ENCODE results near the gene COL4A2.
"Not testable (repeated sequence)": the region's sequence is repeated elsewhere in the genome, so short reads cannot be mapped to it uniquely, and the experiment has no call there.

COL4A2 gene

DNA sequence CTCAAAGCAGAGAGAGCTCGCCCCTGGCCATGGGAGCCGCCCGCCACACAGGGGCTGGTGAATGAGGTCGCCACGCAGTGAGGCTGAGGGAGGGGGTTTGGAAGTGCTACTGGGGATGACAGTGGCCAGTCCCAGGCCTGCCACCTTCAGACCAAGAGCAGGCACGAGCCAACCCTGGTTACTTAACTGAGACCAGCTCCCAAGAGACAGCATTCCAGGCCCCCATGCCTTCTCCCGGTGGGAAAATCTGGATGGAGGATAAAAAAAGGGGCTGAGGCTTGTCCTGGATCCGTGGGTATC is 211.1 kb downstream of the COL4A2 start:
- no peak for DNase-seq (ENCODE audit: low read depth)

DNA sequence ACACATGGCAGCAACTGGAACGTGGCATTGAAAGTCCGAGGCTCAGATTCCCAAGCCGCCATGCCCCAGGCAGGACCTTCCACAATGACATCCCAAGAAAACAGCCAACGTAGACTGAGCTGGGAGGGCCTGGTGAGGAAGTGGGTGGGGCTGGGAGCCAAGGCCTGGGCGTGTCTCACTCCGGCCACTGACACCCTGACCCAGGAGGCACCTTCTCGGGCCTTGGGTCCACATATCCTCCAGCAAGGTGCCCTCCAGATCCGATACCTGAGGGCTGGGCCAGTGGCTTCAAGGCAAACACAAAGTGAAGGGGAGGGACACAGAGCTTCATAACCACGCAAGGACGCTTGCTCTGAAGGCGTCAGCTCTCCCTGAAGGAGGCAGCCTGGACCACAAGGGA is 211.5 kb downstream of the COL4A2 start:
- no peak for DNase-seq (ENCODE audit: low read depth)

- no peak for DNase-seq (ENCODE audit: low read depth)
These were observed 212.0 kb downstream of the COL4A2 start for GRCh38 chr13:110519046-110519445.

DNA sequence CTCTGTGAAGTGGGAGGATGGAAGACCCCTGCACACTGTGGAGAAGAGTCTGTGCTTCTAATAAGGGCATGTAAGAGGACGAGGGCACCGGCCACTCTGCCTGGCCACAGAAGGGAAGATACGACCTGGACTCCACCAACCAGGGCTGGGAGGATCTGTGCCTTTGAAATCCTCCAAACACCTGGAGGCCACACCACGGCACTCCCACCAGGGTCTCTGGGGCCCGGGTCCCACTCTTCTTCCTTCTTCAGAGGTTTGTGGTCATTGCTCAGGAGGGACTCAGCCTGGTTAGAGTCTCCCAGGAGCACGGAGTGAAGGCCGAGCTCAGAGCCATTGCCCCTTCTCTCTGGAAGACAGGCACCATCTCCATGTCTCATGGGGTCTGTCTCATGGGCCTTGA is 212.4 kb downstream of the COL4A2 start:
- DNase-seq (ENCODE audit: low read depth) = no peak

GRCh38 chr13:110520431-110521295 is 213.6 kb downstream of the COL4A2 start:
- DNase-seq (ENCODE audit: low read depth) = no peak

- DNase-seq (ENCODE audit: low read depth) = no peak
These were observed 214.2 kb downstream of the COL4A2 start for GRCh38 chr13:110521296-110521680.

DNA sequence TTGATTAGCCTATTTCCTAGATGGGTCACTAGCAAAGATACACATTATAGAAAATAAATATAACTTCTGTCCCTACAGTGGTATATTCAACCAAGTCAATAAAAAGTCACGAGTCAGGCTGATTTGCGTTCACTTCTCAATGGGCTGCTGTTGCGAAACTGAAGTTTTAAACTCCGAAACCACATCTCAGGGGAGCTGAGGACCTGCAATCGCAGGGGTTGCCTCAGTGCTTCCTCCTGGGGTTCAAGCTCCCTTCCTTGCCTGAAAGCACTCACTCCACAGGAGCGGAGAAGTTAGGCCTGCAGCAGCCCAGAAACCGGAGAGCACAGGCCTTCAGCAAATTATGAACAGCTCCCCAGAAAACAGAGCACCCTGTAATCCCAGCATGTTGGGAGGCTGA is 214.9 kb downstream of the COL4A2 start:
- DNase-seq (ENCODE audit: low read depth) = no peak

DNA sequence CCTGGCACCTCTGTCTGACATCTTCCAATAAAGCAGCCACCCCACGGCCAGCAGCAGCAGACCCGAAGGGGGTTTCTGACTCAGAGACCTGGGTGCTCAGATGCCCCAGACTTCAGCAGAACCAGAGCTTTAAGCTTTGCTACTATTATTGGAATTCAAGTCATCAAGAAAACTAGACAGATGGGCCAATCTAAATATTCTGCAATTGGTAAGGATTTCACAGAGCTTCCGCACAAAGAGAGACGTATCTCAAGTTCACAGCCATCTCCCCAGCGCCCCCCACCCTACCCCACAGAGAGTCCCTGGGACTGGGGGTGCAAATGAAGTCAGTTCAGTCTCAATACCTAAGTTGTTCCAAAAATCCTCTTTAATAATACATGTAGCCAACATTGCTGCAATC is 215.6 kb downstream of the COL4A2 start:
- DNase-seq (ENCODE audit: low read depth) = no peak

- DNase-seq (ENCODE audit: low read depth) = no peak
These were observed 216.1 kb downstream of the COL4A2 start for GRCh38 chr13:110523180-110523579.

DNA sequence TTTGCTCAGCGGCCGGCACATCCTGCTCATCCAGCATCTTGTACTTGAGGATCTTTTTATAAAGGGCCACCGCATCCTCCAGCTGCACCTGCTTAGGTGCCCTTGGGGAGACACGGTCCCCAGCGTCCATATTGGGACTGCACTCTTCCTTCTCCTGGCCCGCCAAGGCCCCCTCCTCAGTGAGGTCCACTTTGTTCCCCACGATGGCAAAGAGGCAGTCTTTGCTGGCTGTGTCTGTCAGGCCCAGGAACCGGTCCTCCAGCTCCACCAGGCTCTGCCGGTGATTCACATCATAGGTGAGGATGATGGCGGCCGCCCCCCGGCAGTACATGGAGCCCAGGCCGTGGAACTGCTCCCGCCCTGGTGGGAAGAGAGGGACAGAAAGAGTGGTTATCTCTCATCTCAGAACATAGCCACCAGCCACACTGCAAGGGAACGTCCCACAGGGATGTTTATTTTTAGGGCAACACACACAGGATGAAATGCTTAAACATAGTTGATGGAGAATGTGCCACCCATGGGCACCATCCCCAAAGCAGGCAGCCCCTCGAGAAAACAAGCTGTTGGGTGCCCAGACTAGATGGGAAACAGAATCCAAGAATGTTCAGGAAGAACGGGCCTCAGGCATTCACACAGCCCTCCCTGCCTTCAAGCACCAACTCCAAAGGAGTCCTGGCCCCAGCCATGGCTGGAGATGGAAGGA is 216.9 kb downstream of the COL4A2 start:
- DNase-seq (ENCODE audit: low read depth) = no peak

- DNase-seq (ENCODE audit: low read depth) = no peak
These were observed 217.6 kb downstream of the COL4A2 start for GRCh38 chr13:110524541-110525257.

DNA sequence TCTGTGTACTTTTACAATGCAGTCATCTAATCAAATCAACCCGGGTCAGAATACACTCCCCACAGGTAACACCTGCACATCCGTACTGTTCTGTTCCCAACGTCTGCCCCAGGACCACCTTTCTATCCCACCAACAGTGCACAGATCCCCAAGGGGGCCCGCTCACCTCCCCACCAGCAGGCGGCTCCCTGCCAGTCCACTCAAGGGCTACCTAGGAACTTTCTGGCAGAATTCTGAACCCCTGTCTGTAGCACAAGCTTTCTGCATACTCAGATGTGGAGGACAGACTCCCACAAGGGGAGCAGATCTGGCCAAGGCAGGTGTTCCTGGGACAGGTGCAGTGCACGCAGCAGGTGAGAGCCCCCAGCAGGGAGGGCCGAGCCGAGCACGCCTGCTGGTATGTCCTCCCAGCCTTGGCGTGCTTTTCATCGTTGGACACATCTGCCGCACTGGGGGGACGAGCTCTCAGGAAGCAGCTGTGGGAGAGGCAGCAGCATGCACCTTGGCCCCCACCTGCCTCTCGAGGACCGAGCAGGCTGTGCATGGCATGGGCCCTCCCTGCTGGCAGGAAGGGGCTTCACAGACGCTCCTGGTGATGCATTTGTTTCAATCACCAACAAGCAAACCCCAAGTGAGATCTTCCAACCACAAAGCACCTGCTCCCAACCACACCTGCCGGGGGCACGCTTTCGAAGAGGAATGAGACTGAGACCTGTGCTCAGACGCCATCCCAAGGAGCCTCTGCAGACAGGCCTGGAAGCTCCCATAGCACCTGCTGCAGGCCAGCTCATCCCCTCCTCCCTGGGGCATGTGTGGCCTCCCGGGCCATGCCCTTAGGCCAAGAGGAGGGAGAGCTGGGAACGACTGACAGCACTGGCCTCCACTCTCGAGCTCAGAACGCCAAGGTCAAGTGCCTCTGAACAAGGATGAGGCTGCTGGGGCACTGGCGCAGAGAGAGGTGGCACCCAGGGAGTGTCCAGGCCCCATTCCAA is 218.5 kb downstream of the COL4A2 start:
- DNase-seq (ENCODE audit: low read depth) = no peak

DNA sequence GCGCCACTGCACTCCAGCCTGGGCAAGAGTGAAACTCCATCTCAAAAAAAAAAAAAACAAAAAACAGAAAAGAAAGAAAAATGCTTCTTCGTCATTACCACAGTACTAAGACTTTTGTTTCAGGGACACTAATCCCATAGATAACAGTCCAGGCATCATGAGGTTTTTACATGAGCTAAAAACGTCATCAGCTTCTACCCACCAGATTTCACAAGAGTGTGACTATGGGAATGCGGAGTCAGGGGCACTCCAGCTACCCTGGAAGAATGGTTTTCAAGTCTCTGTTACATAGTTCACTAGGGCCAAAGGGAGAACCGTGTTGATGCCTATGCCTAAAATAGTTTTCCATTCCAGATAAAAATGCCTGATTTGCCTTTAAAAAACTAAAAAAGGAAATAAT is 221.3 kb downstream of the COL4A2 start:
- no peak for DNase-seq (ENCODE audit: low read depth)

- no peak for DNase-seq (ENCODE audit: low read depth)
These were observed 221.8 kb downstream of the COL4A2 start for GRCh38 chr13:110528911-110529310.

DNA sequence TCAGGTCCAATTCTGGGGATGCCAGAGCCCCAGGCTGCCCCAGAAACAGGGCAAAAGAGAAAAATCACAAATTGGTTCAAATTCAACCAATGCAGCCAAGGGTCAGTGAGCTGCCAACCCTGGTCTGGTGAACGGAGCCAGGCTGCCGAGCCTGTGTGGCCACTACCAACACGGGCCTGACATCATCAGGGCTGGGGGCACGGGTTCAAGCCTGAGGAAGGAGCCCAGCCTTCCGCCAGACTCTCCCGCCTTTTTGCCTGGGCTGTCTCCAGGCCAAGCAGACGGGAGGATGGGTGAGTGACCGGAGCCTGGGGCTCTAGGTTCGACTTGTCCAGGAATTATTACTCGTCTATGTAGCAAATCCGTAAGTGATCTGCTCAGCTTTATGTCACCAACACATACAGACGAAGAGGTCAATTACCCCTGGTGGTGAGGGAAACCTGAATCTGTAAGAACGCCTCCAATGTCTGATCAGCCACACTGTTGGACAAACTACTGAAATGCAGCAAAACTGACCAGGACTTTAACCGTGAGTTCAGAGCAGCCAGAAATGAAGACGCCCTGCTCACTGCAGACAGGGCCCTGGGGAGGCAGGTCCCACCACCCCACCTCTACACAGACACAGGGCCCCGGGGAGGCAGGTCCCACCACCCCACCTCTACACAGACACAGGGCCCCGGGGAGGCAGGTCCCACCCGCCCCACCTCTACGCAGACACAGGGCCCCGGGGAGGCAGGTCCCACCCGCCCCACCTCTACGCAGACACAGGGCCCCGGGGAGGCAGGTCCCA is 222.6 kb downstream of the COL4A2 start:
- no peak for DNase-seq (ENCODE audit: low read depth)

- no peak for DNase-seq (ENCODE audit: low read depth)
These were observed 224.0 kb downstream of the COL4A2 start for GRCh38 chr13:110531100-110531499.

DNA sequence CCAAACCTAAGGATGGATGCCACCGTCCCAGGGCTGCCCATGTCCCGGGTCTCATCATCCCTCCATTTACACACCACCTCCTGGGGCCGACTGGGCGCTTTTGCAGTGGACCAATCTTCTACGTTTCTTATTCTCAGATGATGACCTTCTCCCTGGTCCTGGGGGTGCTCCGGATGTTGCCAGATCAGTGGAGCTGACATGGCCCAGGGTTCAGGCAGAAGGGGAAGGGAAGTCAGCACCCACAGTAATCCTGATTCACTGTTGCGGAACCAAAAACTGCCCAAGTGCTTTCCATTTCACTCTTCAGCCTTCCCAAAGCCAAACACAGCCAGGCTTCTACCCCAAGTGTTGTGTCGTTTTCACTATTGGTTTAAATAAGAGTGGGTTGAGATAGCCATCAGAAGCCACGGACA is 224.6 kb downstream of the COL4A2 start:
- DNase-seq (ENCODE audit: low read depth) = no peak

GRCh38 chr13:110532258-110532657 is 225.2 kb downstream of the COL4A2 start:
- DNase-seq (ENCODE audit: low read depth) = not testable (repeated sequence)

GRCh38 chr13:110533771-110534670 is 226.9 kb downstream of the COL4A2 start:
- no peak for DNase-seq (ENCODE audit: low read depth)

- no peak for DNase-seq (ENCODE audit: low read depth)
These were observed 228.4 kb downstream of the COL4A2 start for GRCh38 chr13:110535526-110535925.
